Mesothelial cell of epicardium (in vitro differentiated cells): ENCODE measurements around the gene DCST2. TPM values are rescaled to one million over a fixed set of nuclear protein-coding genes. Genes with fewer than 3 reads are reported as not detected.

Source experiments
- DNase-seq, 2 experiments: peaks; one replicate each; pipeline ENCODE4 v3.0.0; 2021; ENCODE audit warnings: low spot score in 2 of 2; ENCODE audit not compliant: unreplicated experiment in 2 of 2
- H3K27ac Mint-ChIP-seq: 2 replicates; pipeline ENCODE4 v1.8.0; 2021; ENCODE audit warnings: mixed read lengths
- H3K27me3 Mint-ChIP-seq: 2 replicates; pipeline ENCODE4 v1.8.0; 2021; ENCODE audit warnings: low read depth, mixed read lengths
- H3K36me3 Mint-ChIP-seq: 2 replicates; pipeline ENCODE4 v1.8.0; 2021; ENCODE audit warnings: mixed read lengths
- H3K4me1 Mint-ChIP-seq: 2 replicates; pipeline ENCODE4 v1.8.0; 2021; ENCODE audit warnings: mixed read lengths
- H3K4me3 Mint-ChIP-seq: 2 replicates; pipeline ENCODE4 v1.8.0; 2021; ENCODE audit warnings: mild to moderate bottlenecking, moderate library complexity, mixed read lengths
- H3K9me3 Mint-ChIP-seq: 2 replicates; pipeline ENCODE4 v1.8.0; 2021; ENCODE audit warnings: mixed read lengths
- CTCF ChIP-seq: fragments of 200-600 bp; sonication (generic); IDR thresholded peaks from one replicate; pipeline ENCODE4 v1.5.0; 2021; ENCODE audit warnings: antibody characterized with exemption; ENCODE audit not compliant: unreplicated experiment
- total RNA-seq: library from RNA; stranded (reverse); gene quantifications from 3 replicates; pipeline ENCODE4 v1.2.1, GENCODE V29; 2021

The DCST2 gene
- total RNA-seq, 1 donor from 2014 or later: 1.8 TPM

DNA sequence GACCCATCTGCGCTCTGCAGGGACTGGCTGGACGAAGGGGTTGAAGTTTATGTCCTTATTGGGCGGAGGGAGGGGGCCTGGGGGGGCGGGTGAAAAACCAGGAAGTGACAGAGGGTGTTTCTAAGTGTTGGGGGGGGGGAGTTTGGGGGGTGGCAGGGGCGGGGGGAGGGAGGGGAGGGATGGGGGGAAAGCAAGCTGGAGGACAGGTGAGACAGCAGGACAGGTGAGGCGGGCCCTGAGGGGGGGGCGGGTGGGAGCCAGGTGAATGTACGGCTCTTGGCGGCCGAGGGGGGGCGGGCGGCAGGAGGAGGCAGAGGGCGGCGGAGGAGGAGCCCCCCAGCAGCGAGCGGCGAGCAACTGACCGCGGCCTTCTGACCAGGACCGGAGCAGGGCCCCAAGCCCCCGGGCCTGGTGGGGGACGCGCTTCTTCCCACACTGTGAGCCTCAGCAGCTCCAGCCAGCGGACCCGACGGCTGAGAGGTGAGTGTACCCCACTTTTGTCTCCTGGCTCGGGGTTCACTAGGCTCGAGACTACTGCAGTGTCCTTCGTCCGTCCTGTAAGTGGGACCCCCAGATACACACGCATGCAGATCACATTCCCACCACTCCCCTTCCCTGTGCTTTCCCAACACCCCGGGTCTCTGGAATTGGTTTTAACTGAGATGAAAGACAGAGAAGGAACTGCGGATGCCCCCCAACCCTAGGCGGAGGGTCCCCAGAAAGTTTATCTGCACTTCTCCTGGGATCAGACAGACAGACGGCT is 30.9 kb downstream of the DCST2 start, which contains the start of gene ZBTB7B:
Gene ZBTB7B (plus strand): TSS at position 339 of the 763 bp plus-strand sequence. CDS start 11,859 bp downstream, outside the sequence.
- H3K4me1 Mint-ChIP-seq: peaks cover 27% of the 10 kb centered on the region
- peak within 1 kb of the TSS; percentile 92 for H3K27ac Mint-ChIP-seq
- no peak for DNase-seq
- H3K4me3 Mint-ChIP-seq: peak within 1 kb of the TSS; percentile 96
- H3K36me3 Mint-ChIP-seq: no peaks in the 10 kb centered on the region
- H3K27me3 Mint-ChIP-seq: no peaks in the 10 kb centered on the region
- no peak for TF ChIP-seq CTCF
- no peaks in the 10 kb centered on the region for H3K9me3 Mint-ChIP-seq

DNA sequence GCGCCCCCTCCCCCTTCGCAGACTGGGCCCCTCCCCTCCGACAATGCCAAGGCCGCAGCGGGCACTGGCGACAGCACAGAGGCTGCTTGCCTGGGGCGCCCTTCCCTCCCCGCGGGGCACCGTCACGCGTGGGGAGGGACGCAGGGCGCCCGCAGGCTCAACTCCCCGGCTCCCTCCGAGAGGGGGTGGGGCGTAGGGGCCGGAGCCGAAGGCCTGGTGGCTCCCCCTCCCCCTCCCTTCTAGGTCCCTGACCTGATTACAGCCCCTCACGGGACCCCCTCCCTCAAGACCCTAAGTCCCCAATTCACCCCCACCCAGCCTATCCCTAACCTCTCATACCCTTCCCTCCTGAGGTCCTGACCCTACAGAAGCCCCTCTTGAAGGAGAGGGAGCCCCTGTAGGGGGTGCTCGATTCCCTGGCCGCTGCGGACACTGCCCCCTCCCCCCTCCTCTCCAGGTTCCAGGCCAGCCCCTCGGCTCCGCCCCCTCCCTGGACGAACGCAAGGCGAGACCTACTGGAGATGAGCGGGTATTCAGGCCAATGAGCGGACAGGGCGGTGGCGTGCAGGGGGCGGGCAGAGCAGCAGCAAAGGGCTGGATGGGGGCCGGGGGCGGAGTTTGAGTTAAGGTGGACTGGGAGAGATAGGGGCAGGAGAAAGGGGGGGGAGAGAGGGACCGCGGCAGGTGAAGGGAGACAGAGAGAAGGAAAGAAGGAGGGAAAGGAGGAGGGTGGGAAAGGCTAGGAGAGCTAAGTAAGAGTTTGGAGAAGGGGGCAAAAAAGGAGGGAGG is 31.7 kb downstream of the DCST2 start:
- Mint-ChIP-seq H3K27me3 (no peaks in the 10 kb centered on the region), H3K4me1 (peaks cover 27% of the 10 kb centered on the region), H3K36me3 (no peaks in the 10 kb centered on the region), H3K27ac (peak overlapping the region; percentile 92), H3K9me3 (no peaks in the 10 kb centered on the region), H3K4me3 (peak overlapping the region; percentile 90)
- no peak for TF ChIP-seq CTCF
- peak; percentile 98 to 99 for DNase-seq

DNA sequence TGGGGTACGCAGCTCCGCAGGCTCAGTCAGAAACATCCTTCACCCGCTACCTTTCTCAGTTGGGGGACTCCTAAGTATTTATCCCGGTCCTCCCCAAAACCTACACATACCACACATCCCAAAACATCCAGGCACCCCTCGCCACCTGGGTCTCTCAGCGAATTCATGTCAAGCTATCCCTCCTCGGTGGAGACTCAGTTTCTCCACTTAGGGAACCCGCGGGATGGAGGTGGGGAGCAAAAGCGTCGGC is 32.2 kb downstream of the DCST2 start:
- H3K36me3 Mint-ChIP-seq: no peaks in the 10 kb centered on the region
- no peaks in the 10 kb centered on the region for H3K9me3 Mint-ChIP-seq
- H3K27me3 Mint-ChIP-seq: no peaks in the 10 kb centered on the region
- TF ChIP-seq CTCF: no peak
- peak overlapping the region; percentile 90 for H3K4me3 Mint-ChIP-seq
- H3K4me1 Mint-ChIP-seq: peaks cover 27% of the 10 kb centered on the region
- no peak for DNase-seq
- H3K27ac Mint-ChIP-seq: peak overlapping the region; percentile 90

- Mint-ChIP-seq H3K27me3 (no peaks in the 10 kb centered on the region), H3K27ac (peak overlapping the region; percentile 94), H3K4me3 (peak overlapping the region; percentile 90), H3K9me3 (no peaks in the 10 kb centered on the region), H3K4me1 (peaks cover 27% of the 10 kb centered on the region), H3K36me3 (no peaks in the 10 kb centered on the region)
- no peak for TF ChIP-seq CTCF
- peak; percentile 59 to 82 for DNase-seq
Observed at GRCh38 chr1:155000726-155001424, 32.7 kb downstream of the DCST2 start.

DNA sequence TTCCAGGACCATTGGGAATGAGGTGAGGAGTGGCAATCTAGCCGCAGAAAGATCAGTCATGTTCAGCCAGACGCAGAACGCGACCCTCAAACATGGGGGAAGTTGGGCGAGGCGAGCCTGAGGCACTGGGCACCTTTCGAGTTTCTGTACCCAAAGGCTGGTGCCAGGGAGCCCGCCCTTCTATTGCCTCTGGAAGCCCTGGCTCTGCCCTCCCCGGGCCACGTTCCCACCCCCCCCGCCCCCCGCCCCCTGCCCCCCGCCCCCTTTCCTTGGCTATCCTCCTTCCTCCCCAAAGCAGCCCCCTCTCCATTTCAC is 33.2 kb downstream of the DCST2 start:
- no peaks in the 10 kb centered on the region for H3K36me3 Mint-ChIP-seq
- peaks cover 29% of the 10 kb centered on the region for H3K4me1 Mint-ChIP-seq
- TF ChIP-seq CTCF: no peak
- no peaks in the 10 kb centered on the region for H3K27me3 Mint-ChIP-seq
- no peaks in the 10 kb centered on the region for H3K9me3 Mint-ChIP-seq
- peak in 1 of 2 experiments; percentile 59 for DNase-seq
- H3K27ac Mint-ChIP-seq: peak overlapping the region; percentile 99
- peak overlapping the region; percentile 90 for H3K4me3 Mint-ChIP-seq
